Loucy (cell line): ENCODE measurements around the gene DNAAF2.
A peak's percentile ranks its signal among the peaks of the same experiment; 100 is the strongest.
"Not testable (repeated sequence)": the region's sequence is repeated elsewhere in the genome, so short reads cannot be mapped to it uniquely, and the experiment has no call there.

Experiments
- H2AFZ ChIP-seq: fragments of 200-600 bp; sonication (generic); 2 replicates; pipeline ENCODE4 v1.6.0; 2016; ENCODE audit warnings: antibody characterized with exemption, mild to moderate bottlenecking, low read length, moderate library complexity
- H3F3A ChIP-seq: fragments of 200-600 bp; 2 replicates; pipeline ENCODE4 v1.6.0; 2016; ENCODE audit warnings: antibody characterized with exemption, low read depth, mild to moderate bottlenecking
- H3K27me3 ChIP-seq: fragments of 200-600 bp; sonication (generic); 2 replicates; pipeline ENCODE4 v1.6.1; 2014; ENCODE audit warnings: low read length, mild to moderate bottlenecking; ENCODE audit not compliant: insufficient read depth, poor library complexity, severe bottlenecking
- H3K36me3 ChIP-seq: fragments of 200-600 bp; sonication (generic); 2 replicates; pipeline ENCODE4 v1.6.1; 2016; ENCODE audit warnings: low read length; ENCODE audit not compliant: insufficient read depth
- H3K4me1 ChIP-seq: fragments of 200-600 bp; sonication (generic); 2 replicates; pipeline ENCODE4 v1.5.1; 2014; ENCODE audit warnings: low read length, mild to moderate bottlenecking; ENCODE audit not compliant: insufficient read depth, poor library complexity, severe bottlenecking
- H3K4me2 ChIP-seq: fragments of 200-600 bp; sonication (generic); 2 replicates; pipeline ENCODE4 v1.6.0; 2014; ENCODE audit warnings: antibody characterized with exemption, low read length, low read depth, mild to moderate bottlenecking; ENCODE audit not compliant: poor library complexity, severe bottlenecking
- H3K4me3 ChIP-seq: fragments of 200-600 bp; sonication (generic); 2 replicates; pipeline ENCODE4 v1.5.1; 2014; ENCODE audit warnings: low read length, mild to moderate bottlenecking, mixed read lengths; ENCODE audit not compliant: poor library complexity, severe bottlenecking
- H3K79me2 ChIP-seq: fragments of 200-600 bp; sonication (generic); 2 replicates; pipeline ENCODE4 v1.6.1; 2014; ENCODE audit warnings: low read length; ENCODE audit not compliant: insufficient read depth
- H3K9ac ChIP-seq: fragments of 200-600 bp; sonication (generic); 2 replicates; pipeline ENCODE4 v1.6.0; 2014; ENCODE audit warnings: mild to moderate bottlenecking, low read depth, low read length, moderate library complexity; ENCODE audit not compliant: poor library complexity, severe bottlenecking
- H3K9me2 ChIP-seq: fragments of 200-600 bp; sonication (generic); replicated peaks from 2 replicates; pipeline ENCODE4 v1.6.1; 2016; ENCODE audit warnings: low read depth, low read length, mixed read lengths
- H3K9me3 ChIP-seq: fragments of 200-600 bp; sonication (generic); 2 replicates; pipeline ENCODE4 v1.6.1; 2014; ENCODE audit warnings: mild to moderate bottlenecking, antibody characterized with exemption, low read length, low read depth; ENCODE audit not compliant: insufficient read depth
- H4K20me1 ChIP-seq: fragments of 200-600 bp; sonication (generic); 2 replicates; pipeline ENCODE4 v1.6.0; 2014; ENCODE audit warnings: antibody characterized with exemption, low read length, mild to moderate bottlenecking; ENCODE audit not compliant: insufficient read depth, poor library complexity, severe bottlenecking
- EZH2phosphoT487 ChIP-seq: fragments of 200-600 bp; IDR thresholded peaks from 2 replicates; pipeline ENCODE4 v1.6.1; 2018; ENCODE audit warnings: antibody characterized with exemption, mild to moderate bottlenecking, moderate library complexity, borderline replicate concordance
- TF ChIP-seq, protein P1 (sequence below): fragments of 200-600 bp; sonication (generic); conservative IDR thresholded peaks from 2 replicates; pipeline ENCODE4 v1.5.1; 2014; ENCODE audit warnings: mild to moderate bottlenecking, antibody characterized with exemption, low read length

Gene DNAAF2

DNA sequence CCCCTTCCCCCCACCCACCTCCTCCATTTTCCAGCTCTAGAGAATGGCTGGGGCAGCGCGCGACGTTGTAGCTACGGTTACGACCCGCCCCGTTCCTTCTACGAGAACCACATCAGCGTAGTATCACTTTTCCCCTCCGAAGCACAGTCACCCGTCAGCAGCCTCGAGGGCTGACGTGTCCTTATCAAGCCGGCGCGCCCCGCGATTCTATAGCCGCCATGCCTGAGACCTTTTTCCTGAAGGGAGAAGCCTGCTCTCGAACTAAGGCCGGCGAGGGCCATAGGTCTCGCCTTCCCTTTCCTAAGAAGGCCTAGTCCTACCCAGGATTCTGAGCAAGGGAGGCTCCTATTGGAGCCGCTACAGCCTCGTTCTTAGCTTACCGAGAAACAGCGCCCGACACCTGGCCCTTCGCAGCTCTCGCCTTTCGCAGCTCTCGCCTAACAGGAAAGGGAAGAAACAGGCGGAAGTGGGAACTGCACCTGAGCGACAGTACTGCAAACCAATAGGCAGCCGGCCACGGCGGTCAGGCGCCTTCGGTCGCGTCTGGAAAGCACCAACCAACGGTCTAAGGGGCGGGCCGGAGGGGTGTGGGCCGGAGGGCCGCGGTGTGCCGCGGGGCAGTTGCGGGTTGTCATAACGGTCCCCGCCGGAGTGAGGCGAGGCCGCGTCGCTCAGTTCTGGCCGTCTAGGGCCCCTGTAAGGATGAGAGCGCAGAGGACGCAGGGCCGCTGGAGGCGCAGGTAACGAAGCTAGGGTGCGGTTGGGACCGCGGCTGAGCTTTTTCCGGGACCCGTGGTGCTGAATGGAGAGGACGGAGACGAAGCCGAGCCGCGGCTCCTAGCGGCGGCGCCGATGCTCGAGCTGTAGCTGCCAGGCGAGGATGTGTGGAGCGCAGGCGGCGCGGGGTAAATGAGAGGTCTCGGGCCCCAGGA, 14.6 kb downstream of the DNAAF2 start, which contains the start of the genes MGAT2 and RPL36AL:
MGAT2 (plus strand) TSS at position 618 of the 932 bp plus-strand sequence. CDS start 470 bp downstream, outside the sequence.
RPL36AL (minus strand) TSS at position 445 of the 932 bp plus-strand sequence. CDS start 1,522 bp downstream, outside the sequence.
- no peaks in the 10 kb centered on the region for H3K9me2 ChIP-seq
- H2AFZ ChIP-seq, result peak within 1 kb of the TSS; percentile 92
- H3K36me3 ChIP-seq, result peaks cover 14% of the 10 kb centered on the region; the same call in 1 of the 2 replicates
- H3K4me3 ChIP-seq, result peak within 1 kb of the TSS; percentile 91
- H3K79me2 ChIP-seq, result peaks cover 84% of the 10 kb centered on the region
- H3F3A ChIP-seq, result 0 out of 2 replicates have a peak, but pooled peaks cover 12% of the 10 kb centered on the region
- no peaks in the 10 kb centered on the region for H3K27me3 ChIP-seq
- TF ChIP-seq, protein P1, sequence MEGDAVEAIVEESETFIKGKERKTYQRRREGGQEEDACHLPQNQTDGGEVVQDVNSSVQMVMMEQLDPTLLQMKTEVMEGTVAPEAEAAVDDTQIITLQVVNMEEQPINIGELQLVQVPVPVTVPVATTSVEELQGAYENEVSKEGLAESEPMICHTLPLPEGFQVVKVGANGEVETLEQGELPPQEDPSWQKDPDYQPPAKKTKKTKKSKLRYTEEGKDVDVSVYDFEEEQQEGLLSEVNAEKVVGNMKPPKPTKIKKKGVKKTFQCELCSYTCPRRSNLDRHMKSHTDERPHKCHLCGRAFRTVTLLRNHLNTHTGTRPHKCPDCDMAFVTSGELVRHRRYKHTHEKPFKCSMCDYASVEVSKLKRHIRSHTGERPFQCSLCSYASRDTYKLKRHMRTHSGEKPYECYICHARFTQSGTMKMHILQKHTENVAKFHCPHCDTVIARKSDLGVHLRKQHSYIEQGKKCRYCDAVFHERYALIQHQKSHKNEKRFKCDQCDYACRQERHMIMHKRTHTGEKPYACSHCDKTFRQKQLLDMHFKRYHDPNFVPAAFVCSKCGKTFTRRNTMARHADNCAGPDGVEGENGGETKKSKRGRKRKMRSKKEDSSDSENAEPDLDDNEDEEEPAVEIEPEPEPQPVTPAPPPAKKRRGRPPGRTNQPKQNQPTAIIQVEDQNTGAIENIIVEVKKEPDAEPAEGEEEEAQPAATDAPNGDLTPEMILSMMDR, result peak; percentile 14; the same call in 1 of the 2 replicates
- TF ChIP-seq EZH2phosphoT487, result no peak
- H3K9me3 ChIP-seq, result no peaks in the 10 kb centered on the region
- peak within 1 kb of the TSS; percentile 96 for H3K9ac ChIP-seq
- H3K4me1 ChIP-seq, result peaks cover 46% of the 10 kb centered on the region
- peaks cover 76% of the 10 kb centered on the region for H4K20me1 ChIP-seq
- peak within 1 kb of the TSS; percentile 98 for H3K4me2 ChIP-seq

DNA sequence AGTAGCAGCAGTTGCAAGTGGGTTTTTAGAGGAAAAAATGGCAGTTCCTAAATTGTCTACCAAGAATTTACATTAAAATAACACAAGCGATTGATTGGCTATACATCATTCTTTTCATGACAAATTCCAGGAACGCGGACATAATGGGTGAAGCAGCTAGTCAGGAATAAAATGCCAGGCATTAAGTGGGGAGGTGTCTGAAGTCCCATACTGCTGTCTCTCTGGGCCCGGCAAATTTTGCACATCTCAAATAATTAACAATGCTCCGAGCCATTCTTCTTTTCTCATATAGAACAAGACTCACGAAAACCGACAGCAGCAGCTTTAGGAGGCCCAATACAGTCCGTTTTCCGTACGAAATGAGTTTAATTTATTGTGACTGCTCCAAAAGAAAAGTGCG, 15.3 kb downstream of the DNAAF2 start:
- H3K36me3 ChIP-seq, result peaks cover 16% of the 10 kb centered on the region; the same call in 1 of the 2 replicates
- TF ChIP-seq, protein P1, result no peak
- no peak for TF ChIP-seq EZH2phosphoT487

DNA sequence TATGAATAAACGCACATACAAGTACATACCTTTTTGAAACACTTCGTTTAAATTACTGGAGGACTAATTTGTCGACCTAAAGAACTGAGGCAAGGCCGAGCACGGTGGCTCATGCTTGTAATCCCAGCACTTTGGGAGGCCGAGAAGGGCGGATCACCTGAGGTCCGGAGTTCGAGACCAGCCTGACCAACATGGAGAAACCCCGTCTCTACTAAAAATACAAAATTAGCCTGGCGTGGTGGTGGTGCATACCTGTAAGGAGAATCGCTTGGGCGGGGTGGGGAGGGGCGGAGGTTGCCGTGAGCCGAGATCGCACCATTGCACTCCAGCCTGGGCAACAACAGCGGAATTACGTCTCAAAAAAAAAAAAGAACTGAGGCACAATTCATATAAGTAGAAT, 15.8 kb downstream of the DNAAF2 start:
- Histone ChIP-seq H3K4me2 (peak overlapping the region; percentile 75), H4K20me1 (peaks cover 66% of the 10 kb centered on the region), H3K4me1 (peaks cover 42% of the 10 kb centered on the region), H3K4me3 (peak overlapping the region; percentile 91), H3K9ac (peak overlapping the region; percentile 96), H3K36me3 (peaks cover 20% of the 10 kb centered on the region; the same call in 1 of the 2 replicates), H3K79me2 (peaks cover 81% of the 10 kb centered on the region)
- not testable (repeated sequence) for H3K9me2 ChIP-seq, H3K27me3 ChIP-seq, H3K9me3 ChIP-seq, H2AFZ ChIP-seq, H3F3A ChIP-seq

More for the DNA sequence above, 15.3 kb downstream of the DNAAF2 start:
- Histone ChIP-seq H2AFZ (no peak overlapping the region), H4K20me1 (peaks cover 70% of the 10 kb centered on the region), H3K4me2 (peak overlapping the region; percentile 75), H3K9me2 (no peaks in the 10 kb centered on the region), H3K4me3 (peak overlapping the region; percentile 91), H3K27me3 (no peaks in the 10 kb centered on the region), H3K79me2 (peaks cover 85% of the 10 kb centered on the region), H3K9me3 (no peaks in the 10 kb centered on the region), H3K9ac (peak overlapping the region; percentile 96), H3F3A (0 out of 2 replicates have a peak, but pooled peaks cover 6% of the 10 kb centered on the region), H3K4me1 (peaks cover 46% of the 10 kb centered on the region)
